DOHH2 (cell line): ENCODE measurements around the gene APOBEC3B.

Experiments used
- H3F3A ChIP-seq: fragments of 200-600 bp; sonication (generic), shearing (Covaris generic); 2 replicates; pipeline ENCODE4 v1.6.0; 2016; ENCODE audit warnings: antibody characterized with exemption, mild to moderate bottlenecking; ENCODE audit not compliant: control insufficient read depth, insufficient read depth
- H3K27ac ChIP-seq: fragments of 200-600 bp; sonication (generic); 2 replicates; pipeline ENCODE4 v1.5.1; 2014; ENCODE audit warnings: low read depth, mild to moderate bottlenecking, low read length, moderate library complexity
- H3K27me3 ChIP-seq: fragments of 200-600 bp; sonication (generic); 2 replicates; pipeline ENCODE4 v1.6.1; 2014; ENCODE audit warnings: mild to moderate bottlenecking, low read length, mixed read lengths; ENCODE audit not compliant: control insufficient read depth
- H3K36me3 ChIP-seq: fragments of 200-600 bp; sonication (generic); 2 replicates; pipeline ENCODE4 v1.6.1; 2014; ENCODE audit warnings: mild to moderate bottlenecking, low read length, moderate library complexity, mixed read lengths; ENCODE audit not compliant: control insufficient read depth
- H3K4me1 ChIP-seq: fragments of 200-600 bp; sonication (generic); 2 replicates; pipeline ENCODE4 v1.6.1; 2014; ENCODE audit warnings: mild to moderate bottlenecking, low read length, mixed read lengths; ENCODE audit not compliant: control insufficient read depth
- H3K4me2 ChIP-seq: fragments of 200-600 bp; sonication (generic); 2 replicates; pipeline ENCODE4 v1.6.0; 2014; ENCODE audit warnings: mild to moderate bottlenecking, low read length, moderate library complexity
- H3K4me3 ChIP-seq: fragments of 200-600 bp; sonication (generic); 2 replicates; pipeline ENCODE4 v1.5.1; 2014; ENCODE audit warnings: mild to moderate bottlenecking, low read length, mixed read lengths
- H3K79me2 ChIP-seq: fragments of 200-600 bp; sonication (generic); 2 replicates; pipeline ENCODE4 v1.6.1; 2014; ENCODE audit warnings: mild to moderate bottlenecking, low read length, mixed read lengths; ENCODE audit not compliant: control insufficient read depth
- H3K9me2 ChIP-seq: fragments of 200-600 bp; sonication (generic); replicated peaks from 2 replicates; pipeline ENCODE4 v1.6.1; 2014; ENCODE audit warnings: mild to moderate bottlenecking, low read length, mixed read lengths; ENCODE audit not compliant: control insufficient read depth
- H3K9me3 ChIP-seq: fragments of 200-600 bp; sonication (generic); 2 replicates; pipeline ENCODE4 v1.6.1; 2014; ENCODE audit warnings: antibody characterized with exemption, low read length, mixed read lengths; ENCODE audit not compliant: control insufficient read depth, insufficient read depth
- H4K20me1 ChIP-seq: fragments of 200-600 bp; sonication (generic); 2 replicates; pipeline ENCODE4 v1.6.0; 2014; ENCODE audit warnings: low read depth, mild to moderate bottlenecking, antibody characterized with exemption, low read length, moderate library complexity; ENCODE audit not compliant: control insufficient read depth, insufficient read depth
- EZH2phosphoT487 ChIP-seq: fragments of 200-600 bp; sonication (generic); IDR thresholded peaks from 2 replicates; pipeline ENCODE4 v1.6.1; 2017; ENCODE audit warnings: borderline replicate concordance, mild to moderate bottlenecking, antibody characterized with exemption, low read length, moderate library complexity, mixed read lengths
- TF ChIP-seq, protein P1 (sequence below): fragments of 200-600 bp; sonication (generic); IDR thresholded peaks from one replicate; pipeline ENCODE4 v1.5.1; 2014; ENCODE audit warnings: antibody characterized with exemption, mild to moderate bottlenecking, low read depth, low read length; ENCODE audit not compliant: poor library complexity, severe bottlenecking

Gene APOBEC3B

GRCh38 chr22:38971202-38971601 lies 10.9 kb upstream of the APOBEC3B start:
- peaks cover 32% of the 10 kb centered on the region for H3K27me3 ChIP-seq
- no peak overlapping the region for H3K27ac ChIP-seq
- no peak overlapping the region for H3K4me3 ChIP-seq
- no peaks in the 10 kb centered on the region for H3F3A ChIP-seq
- H3K4me1 ChIP-seq: no peaks in the 10 kb centered on the region
- no peaks in the 10 kb centered on the region for H3K79me2 ChIP-seq
- H3K9me2 ChIP-seq: no peaks in the 10 kb centered on the region
- no peaks in the 10 kb centered on the region for H4K20me1 ChIP-seq
- H3K9me3 ChIP-seq: no peaks in the 10 kb centered on the region
- H3K36me3 ChIP-seq: no peaks in the 10 kb centered on the region
- TF ChIP-seq, protein P1, sequence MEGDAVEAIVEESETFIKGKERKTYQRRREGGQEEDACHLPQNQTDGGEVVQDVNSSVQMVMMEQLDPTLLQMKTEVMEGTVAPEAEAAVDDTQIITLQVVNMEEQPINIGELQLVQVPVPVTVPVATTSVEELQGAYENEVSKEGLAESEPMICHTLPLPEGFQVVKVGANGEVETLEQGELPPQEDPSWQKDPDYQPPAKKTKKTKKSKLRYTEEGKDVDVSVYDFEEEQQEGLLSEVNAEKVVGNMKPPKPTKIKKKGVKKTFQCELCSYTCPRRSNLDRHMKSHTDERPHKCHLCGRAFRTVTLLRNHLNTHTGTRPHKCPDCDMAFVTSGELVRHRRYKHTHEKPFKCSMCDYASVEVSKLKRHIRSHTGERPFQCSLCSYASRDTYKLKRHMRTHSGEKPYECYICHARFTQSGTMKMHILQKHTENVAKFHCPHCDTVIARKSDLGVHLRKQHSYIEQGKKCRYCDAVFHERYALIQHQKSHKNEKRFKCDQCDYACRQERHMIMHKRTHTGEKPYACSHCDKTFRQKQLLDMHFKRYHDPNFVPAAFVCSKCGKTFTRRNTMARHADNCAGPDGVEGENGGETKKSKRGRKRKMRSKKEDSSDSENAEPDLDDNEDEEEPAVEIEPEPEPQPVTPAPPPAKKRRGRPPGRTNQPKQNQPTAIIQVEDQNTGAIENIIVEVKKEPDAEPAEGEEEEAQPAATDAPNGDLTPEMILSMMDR: no peak
- TF ChIP-seq EZH2phosphoT487: no peak
- no peak overlapping the region for H3K4me2 ChIP-seq

- Histone ChIP-seq H3K27ac (no peak overlapping the region), H3K4me2 (no peak overlapping the region), H3K27me3 (peaks cover 28% of the 10 kb centered on the region), H3F3A (no peaks in the 10 kb centered on the region), H3K79me2 (no peaks in the 10 kb centered on the region), H4K20me1 (no peaks in the 10 kb centered on the region), H3K9me3 (no peaks in the 10 kb centered on the region), H3K36me3 (no peaks in the 10 kb centered on the region), H3K4me1 (no peaks in the 10 kb centered on the region), H3K9me2 (no peaks in the 10 kb centered on the region), H3K4me3 (no peak overlapping the region)
- no peak for TF ChIP-seq EZH2phosphoT487
- TF ChIP-seq, protein P1: no peak
These were observed 10.4 kb upstream of the APOBEC3B start for GRCh38 chr22:38971791-38972190.

DNA sequence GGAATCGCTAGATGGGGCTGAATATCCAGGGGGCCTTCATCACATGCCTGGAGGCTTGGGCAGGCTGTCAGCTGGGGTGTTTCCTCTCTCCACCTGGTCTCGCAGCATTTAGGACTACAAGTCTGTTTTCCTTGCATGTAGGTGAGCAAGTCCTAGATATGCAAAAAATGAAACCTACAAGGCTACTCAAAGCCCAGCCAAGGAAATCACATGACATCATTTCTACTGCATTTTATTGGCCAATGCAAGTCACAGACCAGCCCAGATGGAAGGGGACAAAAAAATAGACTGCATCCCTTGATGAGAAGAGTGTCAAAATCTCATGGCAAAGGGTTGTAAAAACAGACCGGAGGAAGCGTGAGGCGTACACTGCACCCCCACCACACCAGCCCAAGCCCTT lies 9.6 kb upstream of the APOBEC3B start:
- Histone ChIP-seq H3K27ac (no peak overlapping the region), H3K79me2 (no peaks in the 10 kb centered on the region), H3K4me1 (no peaks in the 10 kb centered on the region), H3K27me3 (peaks cover 27% of the 10 kb centered on the region), H3K36me3 (no peaks in the 10 kb centered on the region), H3K4me2 (no peak overlapping the region), H3F3A (no peaks in the 10 kb centered on the region), H3K9me2 (no peaks in the 10 kb centered on the region), H3K4me3 (no peak overlapping the region), H3K9me3 (no peaks in the 10 kb centered on the region), H4K20me1 (no peaks in the 10 kb centered on the region)
- TF ChIP-seq, protein P1: no peak
- no peak for TF ChIP-seq EZH2phosphoT487
